Measurements from ENCODE around the gene RELA.
"Not testable (repeated sequence)": the region's sequence is repeated elsewhere in the genome, so short reads cannot be mapped to it uniquely, and the experiment has no call there.

RELA gene

GRCh38 chr11:65662799-65663638 lies at the start of gene RELA:
TSS of gene RELA (minus strand) at chr11:65662916. CDS start at chr11:65662832, 84 bp downstream.
- DNase-seq: peak; percentile 75 to 80

GRCh38 chr11:65711785-65712632 lies 49.3 kb upstream of the RELA start, which contains the start of gene KAT5:
TSS of gene KAT5 (plus strand) at chr11:65712252. CDS start at chr11:65712268, 16 bp downstream.
- peak; percentile 97 for DNase-seq

DNA sequence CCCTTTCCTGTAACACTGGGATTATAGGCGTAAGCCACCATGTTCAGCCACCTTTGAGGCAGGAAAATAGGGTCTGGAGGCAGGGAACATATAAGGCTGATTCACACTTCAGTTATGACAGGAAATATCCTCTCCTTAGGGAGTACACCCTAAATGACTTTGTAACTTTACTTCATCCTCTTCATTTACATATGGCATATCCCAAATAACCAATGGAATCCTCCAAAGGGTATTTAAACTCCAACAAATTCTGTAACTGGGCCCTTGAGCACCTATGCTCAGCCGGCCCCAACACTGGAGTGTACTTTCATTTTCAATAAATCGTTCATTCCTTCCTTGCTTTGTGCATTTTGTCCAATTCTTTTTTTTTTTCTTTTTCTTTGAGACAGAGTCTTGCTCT lies 47.7 kb upstream of the RELA start:
- no peak for DNase-seq

- DNase-seq: no peak
Measured at GRCh38 chr11:65709661-65710060, 46.9 kb upstream of the RELA start.

GRCh38 chr11:65708451-65708850 lies 45.7 kb upstream of the RELA start:
- no peak for DNase-seq

DNA sequence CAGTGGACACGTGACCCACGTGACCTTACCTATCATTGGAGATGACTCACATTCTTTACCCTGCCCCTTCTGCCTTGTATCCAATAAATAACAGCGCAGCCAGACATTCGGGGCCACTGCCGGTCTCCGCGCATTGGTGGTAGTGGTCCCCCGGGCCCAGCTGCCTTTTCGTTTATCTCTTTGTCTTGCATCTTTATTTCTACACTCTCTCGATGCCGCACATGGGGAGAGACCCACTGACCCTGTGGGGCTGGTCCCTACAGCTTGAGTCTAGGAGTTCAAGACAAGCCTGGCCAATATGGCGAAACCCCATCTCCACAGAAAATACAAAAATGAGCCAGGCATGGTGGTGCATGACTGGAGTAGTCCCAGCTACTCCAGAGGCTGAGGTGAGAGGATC lies 44.3 kb upstream of the RELA start:
- not testable (repeated sequence) for DNase-seq

DNA sequence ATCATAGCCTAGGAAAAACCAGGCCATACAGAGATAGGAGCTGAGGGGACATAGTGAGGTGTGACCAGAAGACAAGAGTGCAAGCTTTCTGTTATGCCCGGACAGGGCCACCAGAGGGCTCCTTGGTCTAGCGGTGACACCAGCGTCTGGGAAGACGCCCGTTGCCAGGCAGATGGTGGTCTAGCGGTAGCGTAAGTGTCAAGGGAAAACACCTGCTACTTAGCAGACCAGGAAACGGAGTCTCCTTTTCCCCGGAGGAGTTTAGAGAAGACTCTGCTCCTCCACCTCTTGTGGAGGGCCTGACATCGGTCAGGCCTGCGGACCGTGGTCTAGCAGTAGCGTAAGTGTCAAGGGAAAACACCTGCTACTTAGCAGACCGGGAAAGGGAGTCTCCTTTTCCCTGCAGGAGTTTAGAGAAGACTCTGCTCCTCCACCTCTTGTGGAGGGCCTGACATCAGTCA lies 43.6 kb upstream of the RELA start:
- peak in 1 of 2 experiments; percentile 22 for DNase-seq

GRCh38 chr11:65703846-65704245 lies 41.1 kb upstream of the RELA start:
- DNase-seq: no peak

DNA sequence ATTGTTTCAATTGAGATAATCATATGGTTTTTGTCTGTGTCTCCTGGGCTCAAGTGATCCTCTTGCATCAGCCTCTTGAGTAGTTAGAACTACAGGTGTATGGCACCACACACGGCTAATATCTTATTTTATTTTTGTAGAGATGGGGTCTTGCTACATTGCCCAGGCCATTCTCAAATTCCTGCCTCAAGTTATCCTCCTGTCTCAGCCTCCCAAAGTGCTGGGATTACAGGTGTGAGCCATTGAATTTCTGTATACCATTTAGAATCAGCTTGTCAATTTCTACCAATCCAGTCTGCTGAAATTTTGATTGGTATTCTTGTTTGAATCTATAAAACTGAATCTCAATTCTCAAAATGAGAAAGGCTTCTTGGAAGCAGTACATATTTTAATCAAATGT lies 39.0 kb upstream of the RELA start:
- no peak for DNase-seq

GRCh38 chr11:65700399-65700798 lies 37.7 kb upstream of the RELA start:
- peak; percentile 67 to 83 for DNase-seq

- DNase-seq: no peak
Measured at GRCh38 chr11:65699306-65699705, 36.6 kb upstream of the RELA start.

DNA sequence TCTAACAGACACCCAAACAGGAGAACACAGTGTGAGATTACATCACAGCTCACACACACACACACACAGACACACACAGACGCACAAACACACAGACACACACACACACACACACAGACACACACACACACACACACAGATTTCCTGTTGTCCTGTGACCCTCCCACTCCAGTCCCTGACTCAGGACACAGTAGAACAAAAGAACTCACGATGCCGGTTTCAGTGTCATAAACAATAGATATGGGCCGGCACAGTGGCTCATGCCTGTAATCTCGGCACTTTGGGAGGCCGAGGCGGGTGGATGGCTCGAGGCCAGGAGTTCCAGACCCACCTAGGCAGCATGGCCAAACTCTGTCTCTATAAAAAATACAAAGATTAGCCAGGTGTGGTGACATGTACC lies 35.5 kb upstream of the RELA start:
- no peak for DNase-seq

DNA sequence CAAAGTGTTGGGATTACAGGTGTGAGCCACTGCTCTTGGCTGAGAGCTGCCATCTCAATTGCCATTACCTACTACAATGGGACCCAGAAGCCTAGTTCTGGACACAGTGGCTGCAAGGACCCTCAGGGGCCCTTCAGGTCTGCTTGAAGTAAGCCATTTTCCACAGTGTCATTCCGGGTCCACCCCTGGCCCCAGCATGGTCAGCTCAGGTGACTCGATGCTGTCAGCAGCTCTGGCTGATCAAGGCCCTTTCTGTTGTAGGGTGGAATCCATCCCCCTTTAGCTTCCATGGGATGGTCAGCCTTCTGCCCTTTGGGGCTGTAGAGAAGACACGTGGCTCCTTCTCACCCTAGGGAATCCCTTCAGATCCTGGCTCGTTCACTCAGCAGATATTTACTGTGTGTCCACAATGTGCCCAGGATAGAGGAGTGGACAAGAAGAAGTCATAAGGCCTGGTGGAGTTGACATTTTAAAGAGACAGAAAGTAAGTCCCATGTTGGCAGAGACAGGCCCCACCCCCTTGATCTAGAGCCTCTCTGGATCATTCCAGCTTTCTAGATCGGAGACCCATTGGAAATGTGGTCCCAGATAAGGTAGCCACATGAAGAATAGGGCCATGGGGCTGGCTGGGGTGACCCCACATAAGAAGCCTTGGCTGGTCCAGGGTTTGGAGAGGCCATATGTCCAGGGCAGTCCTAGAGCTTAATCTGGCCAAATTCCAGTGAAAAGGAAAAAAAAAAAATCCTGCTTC lies 34.3 kb upstream of the RELA start:
- no peak for DNase-seq

GRCh38 chr11:65695459-65696241 lies 32.9 kb upstream of the RELA start:
- DNase-seq: no peak

- DNase-seq: no peak
Measured at GRCh38 chr11:65692367-65692766, 29.7 kb upstream of the RELA start.

DNA sequence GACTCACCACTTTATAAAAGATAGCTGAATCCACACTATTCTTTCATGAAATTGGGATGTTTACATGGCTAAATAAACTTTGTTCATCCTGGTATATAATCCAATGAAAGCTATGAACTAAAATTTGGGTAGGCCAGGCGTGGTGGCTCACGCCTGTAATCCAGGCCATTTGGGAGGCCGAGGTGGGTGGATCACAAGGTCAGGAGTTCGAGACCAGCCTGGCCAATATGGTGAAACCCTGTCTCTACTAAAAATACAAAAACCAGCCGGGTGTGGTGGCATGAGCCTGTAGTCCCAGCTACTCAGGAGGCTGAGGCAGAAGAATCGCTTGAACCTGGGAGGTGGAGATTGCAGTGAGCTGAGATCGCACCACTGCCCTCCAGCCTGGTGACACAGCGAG lies 29.1 kb upstream of the RELA start:
- DNase-seq: not testable (repeated sequence)

GRCh38 chr11:65685981-65686380 lies 23.3 kb upstream of the RELA start:
- no peak for DNase-seq

DNA sequence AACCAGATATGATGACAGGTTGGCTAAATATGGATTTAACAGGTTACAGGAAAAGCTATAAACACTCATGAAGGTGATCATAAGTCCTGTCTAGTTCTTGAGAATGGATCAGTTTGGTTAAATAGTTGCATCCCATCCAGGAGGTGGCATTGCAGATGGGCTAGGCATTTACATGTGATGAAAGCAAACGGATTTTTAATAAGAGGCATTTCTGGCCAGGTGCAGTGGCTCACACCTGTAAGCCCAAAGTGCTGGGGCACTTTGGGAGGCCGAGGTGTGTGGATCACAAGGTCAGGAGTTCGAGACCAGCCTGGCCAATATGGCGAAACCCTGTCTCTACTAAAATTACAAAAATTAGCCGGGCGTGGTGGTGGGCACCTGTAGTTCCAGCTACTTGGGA lies 20.8 kb upstream of the RELA start:
- DNase-seq: not testable (repeated sequence)

DNA sequence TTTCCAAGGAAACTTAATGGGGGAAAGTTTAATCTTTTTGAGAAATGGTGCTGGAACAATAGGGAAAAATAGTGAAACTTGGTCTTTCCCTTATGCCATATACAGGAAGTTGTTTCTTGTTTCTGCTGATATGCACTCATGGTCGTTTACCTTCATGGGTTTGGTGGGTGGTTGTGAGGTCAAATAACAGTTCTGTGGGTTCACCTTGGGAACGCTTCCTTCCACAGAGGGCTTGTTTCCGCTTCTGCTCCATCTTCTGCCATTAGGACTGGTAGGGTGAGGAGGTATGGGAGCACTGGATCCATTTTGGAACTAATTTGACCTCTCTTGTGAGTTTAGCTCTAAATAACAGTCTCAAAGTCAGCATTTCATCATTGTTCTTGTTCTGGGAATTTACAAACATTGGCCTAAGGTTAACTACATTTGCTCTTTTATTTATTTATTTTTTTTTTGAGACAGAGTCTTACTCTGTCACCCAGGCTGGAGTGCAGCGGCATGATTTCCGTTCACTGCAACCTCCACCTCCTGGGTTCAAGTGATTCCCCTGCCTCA lies 17.6 kb upstream of the RELA start:
- DNase-seq: no peak

- no peak for DNase-seq
Measured at GRCh38 chr11:65672982-65673381, 10.3 kb upstream of the RELA start.

GRCh38 chr11:65672180-65672860 lies 9.6 kb upstream of the RELA start:
- DNase-seq: peak in 1 of 2 experiments; percentile 13
